Stimulated activated memory B cell treated with anti-CD40 and anti-IgM and Interleukin-4, amounts not matched to agents 10 μg/mL and 1 μg/mL and 100 μg/mL, for 72 hours (primary cell): ENCODE data around the gene SVOPL.
"Not testable (repeated sequence)": the region's sequence is repeated elsewhere in the genome, so short reads cannot be mapped to it uniquely, and the experiment has no call there.

Experiments used
- ATAC-seq: fragments of 150-1000 bp; cut with Tn5 transposase; 2 replicates; pipeline ENCODE4 v1.10.0; 2021
- H3K27ac Mint-ChIP-seq: one replicate; pipeline ENCODE4 v1.8.0; 2022; ENCODE audit warnings: mild to moderate bottlenecking, mixed read lengths
- H3K27me3 Mint-ChIP-seq: one replicate; pipeline ENCODE4 v1.8.0; 2022; ENCODE audit warnings: mixed read lengths
- H3K36me3 Mint-ChIP-seq: one replicate; pipeline ENCODE4 v1.8.0; 2022; ENCODE audit warnings: mixed read lengths
- H3K4me1 Mint-ChIP-seq: one replicate; pipeline ENCODE4 v1.8.0; 2022; ENCODE audit warnings: mixed read lengths
- H3K4me3 Mint-ChIP-seq: one replicate; pipeline ENCODE4 v1.8.0; 2022; ENCODE audit warnings: mild to moderate bottlenecking, moderate library complexity, mixed read lengths
- H3K9me3 Mint-ChIP-seq: one replicate; pipeline ENCODE4 v1.8.0; 2022; ENCODE audit warnings: mixed read lengths

The SVOPL gene

DNA sequence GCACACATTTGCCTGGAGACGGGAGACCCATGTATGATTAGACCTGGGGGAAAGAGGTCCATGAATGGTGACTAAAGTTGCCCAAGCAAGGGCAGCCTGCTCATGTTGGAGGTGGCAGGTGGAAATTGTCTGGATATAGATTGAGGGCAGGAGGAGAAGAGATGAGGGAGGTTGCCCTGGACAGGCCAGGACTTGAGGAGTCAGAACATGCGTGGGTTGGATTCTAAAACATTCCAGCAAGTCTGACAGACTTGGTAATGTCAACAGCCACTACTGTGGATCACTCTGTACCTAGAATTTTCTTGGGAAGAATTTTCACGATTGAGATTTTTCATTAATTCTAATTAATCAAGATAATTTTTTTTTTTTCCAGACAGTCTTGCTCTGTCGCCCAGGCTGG lies 19.1 kb upstream of the SVOPL start:
- H3K27ac Mint-ChIP-seq = no peak overlapping the region
- peaks cover 18% of the 10 kb centered on the region for H3K4me1 Mint-ChIP-seq
- H3K27me3 Mint-ChIP-seq = peaks cover 46% of the 10 kb centered on the region
- ATAC-seq = no peak
- no peaks in the 10 kb centered on the region for H3K36me3 Mint-ChIP-seq
- peaks cover 2% of the 10 kb centered on the region for H3K9me3 Mint-ChIP-seq
- no peak overlapping the region for H3K4me3 Mint-ChIP-seq

DNA sequence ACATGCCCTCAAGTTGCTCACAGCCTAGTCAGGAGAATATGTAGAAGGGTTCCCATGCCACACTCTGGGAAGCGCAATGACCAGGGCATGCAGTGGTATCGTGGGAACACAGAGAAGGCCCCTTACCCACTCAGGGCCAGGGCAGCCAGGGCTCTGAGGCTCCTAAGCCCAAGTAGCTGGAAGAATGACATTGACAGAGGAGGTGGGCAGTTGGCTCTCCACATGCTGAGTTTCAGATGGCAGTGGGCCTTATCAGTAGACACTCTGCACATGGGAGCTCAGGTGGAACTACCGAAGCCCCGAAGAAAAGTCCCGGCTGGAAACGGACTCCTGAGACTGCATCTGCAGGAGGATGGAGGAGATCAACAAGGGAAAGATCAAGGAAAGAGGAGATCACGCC lies 15.7 kb upstream of the SVOPL start:
- Mint-ChIP-seq H3K27me3 (peaks cover 69% of the 10 kb centered on the region), H3K36me3 (no peaks in the 10 kb centered on the region), H3K4me1 (peaks cover 18% of the 10 kb centered on the region), H3K9me3 (no peaks in the 10 kb centered on the region), H3K27ac (no peak overlapping the region), H3K4me3 (no peak overlapping the region)
- peak; percentile 13 for ATAC-seq

DNA sequence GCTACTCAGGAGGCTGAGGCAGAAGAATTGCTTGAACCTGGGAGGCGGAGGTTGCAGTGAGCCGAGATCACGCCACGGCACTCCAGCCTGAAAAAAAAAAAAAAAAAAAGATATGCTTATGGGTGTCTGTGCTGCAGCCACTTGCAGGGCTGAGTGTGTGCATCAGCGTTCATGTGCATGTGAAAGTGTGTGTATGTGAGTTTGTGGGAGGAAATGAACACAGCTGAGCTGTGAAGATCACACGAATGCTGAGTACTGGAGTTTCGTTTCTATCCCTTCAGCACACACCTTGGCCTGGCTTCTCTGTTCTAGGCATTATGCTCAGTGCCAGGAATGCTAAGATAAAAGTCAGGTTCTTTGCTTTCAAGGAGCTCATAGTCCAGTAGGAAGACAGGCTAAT lies 12.0 kb upstream of the SVOPL start:
- Mint-ChIP-seq H3K36me3 (no peaks in the 10 kb centered on the region), H3K9me3 (no peaks in the 10 kb centered on the region), H3K4me3 (no peak overlapping the region), H3K4me1 (peaks cover 15% of the 10 kb centered on the region), H3K27me3 (peaks cover 52% of the 10 kb centered on the region), H3K27ac (no peak overlapping the region)
- no peak for ATAC-seq

DNA sequence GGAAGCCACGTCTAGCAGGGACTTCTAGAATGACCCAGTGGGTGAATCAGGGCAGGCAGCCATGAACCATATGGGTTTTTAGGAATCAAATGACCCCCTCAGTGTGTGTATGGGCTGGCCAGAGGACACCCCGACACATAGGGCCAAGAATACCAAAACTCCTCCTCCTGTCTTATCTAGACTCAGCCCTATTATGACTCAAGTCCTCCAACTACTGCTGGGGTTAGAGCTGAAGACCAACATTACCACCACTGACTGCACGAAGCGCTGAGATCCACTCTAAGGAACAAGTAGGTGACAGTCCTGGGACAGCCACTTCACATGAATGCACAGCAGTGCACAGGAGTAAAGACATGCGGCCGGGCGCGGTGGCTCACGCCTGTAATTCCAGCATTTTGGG lies 11.5 kb upstream of the SVOPL start:
- Mint-ChIP-seq H3K4me1 (peaks cover 10% of the 10 kb centered on the region), H3K36me3 (no peaks in the 10 kb centered on the region), H3K27me3 (peaks cover 46% of the 10 kb centered on the region), H3K27ac (no peak overlapping the region), H3K9me3 (no peaks in the 10 kb centered on the region), H3K4me3 (no peak overlapping the region)
- ATAC-seq = no peak

DNA sequence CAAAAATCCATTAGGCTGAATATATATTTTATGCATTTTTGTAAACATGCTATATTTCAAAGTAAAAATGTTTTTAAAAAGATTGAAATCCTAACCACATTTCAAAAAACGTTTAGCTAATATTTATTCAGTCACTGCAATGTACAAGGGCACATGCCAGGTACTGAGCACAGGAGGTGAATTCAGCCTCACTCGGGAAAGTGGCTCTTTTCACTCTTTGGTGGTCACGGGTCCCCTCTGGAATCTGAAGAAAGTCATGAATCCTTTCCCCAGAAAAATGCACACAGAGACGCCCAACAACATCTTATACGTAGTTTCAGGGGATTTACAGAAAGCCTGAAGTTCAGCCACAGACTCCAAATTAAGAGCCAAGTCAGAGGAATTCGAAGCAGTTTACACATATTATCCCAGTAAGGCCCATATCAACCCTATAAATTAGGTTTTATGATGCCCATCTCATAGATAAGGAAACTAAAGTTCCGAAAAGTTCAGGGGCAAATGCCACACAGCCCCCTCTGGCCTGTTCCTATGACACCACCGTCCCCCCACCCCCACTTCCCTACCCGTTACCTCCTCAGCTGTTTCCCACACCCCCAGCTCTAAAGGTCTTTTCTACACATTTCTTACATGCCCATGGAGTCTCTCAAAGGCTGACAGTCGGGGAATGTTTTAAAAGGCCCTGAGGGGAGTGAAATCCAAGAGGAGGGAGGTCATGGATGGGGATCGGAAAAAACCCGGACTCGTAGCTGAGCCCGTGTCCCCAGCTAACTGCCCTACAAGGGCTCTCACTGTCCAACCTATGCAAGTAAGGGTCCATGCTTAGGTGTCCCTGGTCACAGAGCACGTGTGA lies 9.6 kb upstream of the SVOPL start:
- Mint-ChIP-seq H3K27ac (no peak overlapping the region), H3K4me1 (no peaks in the 10 kb centered on the region), H3K27me3 (peaks cover 28% of the 10 kb centered on the region), H3K36me3 (no peaks in the 10 kb centered on the region), H3K9me3 (no peaks in the 10 kb centered on the region), H3K4me3 (no peak overlapping the region)
- ATAC-seq = no peak

DNA sequence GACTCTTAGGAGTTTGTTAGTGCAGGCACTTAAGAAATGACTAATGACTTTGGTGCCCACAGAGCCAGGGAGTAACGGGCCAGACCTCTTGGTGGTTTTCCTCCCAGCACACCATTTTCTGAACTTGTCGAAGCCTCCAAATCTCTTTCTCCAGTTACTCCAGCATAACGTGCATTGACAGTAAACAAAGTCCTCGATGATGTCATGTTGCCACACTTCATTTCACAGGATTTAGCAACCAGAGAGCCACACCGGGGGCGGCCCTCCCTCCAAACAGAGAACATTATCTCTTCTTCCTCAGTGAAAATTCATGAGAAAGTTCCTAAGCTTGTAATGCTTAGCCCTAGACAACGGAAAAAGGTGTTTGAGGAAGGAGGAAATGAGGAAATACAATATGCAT lies 4.0 kb upstream of the SVOPL start:
- Mint-ChIP-seq H3K4me3 (no peak overlapping the region), H3K9me3 (no peaks in the 10 kb centered on the region), H3K4me1 (no peaks in the 10 kb centered on the region), H3K27ac (no peak overlapping the region), H3K27me3 (no peaks in the 10 kb centered on the region), H3K36me3 (no peaks in the 10 kb centered on the region)
- ATAC-seq = no peak

DNA sequence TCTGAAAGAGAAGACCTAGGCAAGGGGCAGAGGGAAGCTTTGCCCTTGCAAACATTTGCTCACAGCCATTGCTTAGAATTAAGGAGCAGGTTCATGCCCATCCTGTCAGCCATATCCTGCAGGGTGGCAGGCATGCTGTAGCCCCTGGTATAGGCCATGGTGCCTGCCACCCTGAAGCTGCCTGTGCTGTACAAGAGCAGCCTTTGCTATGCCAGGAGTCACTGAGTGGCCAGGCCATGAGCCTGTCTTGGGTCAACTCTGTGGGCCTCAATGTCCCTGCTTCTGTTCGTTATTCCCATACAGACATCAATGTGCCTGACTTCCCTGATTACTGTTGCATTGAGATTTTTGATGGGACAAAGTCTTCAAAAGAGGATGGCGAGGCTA lies 368 bp upstream of the SVOPL start:
- peaks cover 6% of the 10 kb centered on the region for H3K27me3 Mint-ChIP-seq
- peak; percentile 57 for ATAC-seq

DNA sequence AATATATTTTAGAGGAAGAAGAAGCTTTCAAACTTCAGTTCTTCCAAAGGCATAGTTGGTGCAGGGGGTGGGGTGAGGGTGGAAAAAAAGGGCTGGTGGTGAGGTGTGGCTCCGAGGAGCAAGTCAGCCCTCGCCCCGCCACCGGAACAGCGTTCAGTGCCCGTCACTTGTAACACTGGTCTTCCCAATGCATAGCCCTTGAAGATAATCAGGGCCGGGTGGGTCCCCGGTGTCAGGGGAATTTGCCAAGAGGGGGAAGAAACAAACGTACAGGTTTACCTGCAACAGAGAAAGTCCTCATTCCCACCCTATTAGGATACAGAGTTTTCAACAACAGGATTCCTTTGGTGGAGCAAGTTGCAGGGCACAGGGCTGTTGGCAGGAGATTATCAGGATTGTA lies 1.5 kb downstream of the SVOPL start:
- no peaks in the 10 kb centered on the region for H3K36me3 Mint-ChIP-seq
- H3K4me1 Mint-ChIP-seq = no peaks in the 10 kb centered on the region
- peaks cover 6% of the 10 kb centered on the region for H3K27me3 Mint-ChIP-seq
- H3K27ac Mint-ChIP-seq = no peak overlapping the region
- H3K4me3 Mint-ChIP-seq = no peak overlapping the region
- ATAC-seq = no peak
- peaks cover 9% of the 10 kb centered on the region for H3K9me3 Mint-ChIP-seq

More for the DNA sequence above, 368 bp upstream of the SVOPL start:
- Mint-ChIP-seq H3K4me3 (no peak overlapping the region), H3K27ac (no peak overlapping the region), H3K36me3 (no peaks in the 10 kb centered on the region), H3K9me3 (peaks cover 7% of the 10 kb centered on the region), H3K4me1 (no peaks in the 10 kb centered on the region)

DNA sequence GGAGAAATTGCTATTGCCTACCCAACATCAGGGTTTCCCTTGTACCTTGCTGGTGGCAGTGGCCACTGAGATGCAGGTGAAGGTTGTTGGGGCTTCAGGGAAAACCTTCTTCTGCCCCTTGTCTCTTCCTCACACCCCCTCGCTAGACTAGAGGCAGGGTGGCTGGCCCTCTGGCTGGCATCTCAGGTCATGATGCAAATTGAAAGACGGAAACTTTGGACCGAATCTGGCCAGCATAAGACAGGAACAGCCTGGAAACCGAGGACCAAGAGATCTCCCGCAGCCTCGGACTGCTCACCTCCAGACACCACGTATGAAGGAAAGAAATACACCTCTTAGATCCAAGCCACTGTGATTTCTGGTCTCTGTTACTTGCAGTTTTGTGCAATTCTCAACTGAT lies 2.9 kb downstream of the SVOPL start:
- Mint-ChIP-seq H3K27me3 (peaks cover 6% of the 10 kb centered on the region), H3K9me3 (peaks cover 9% of the 10 kb centered on the region), H3K4me3 (no peak overlapping the region), H3K27ac (no peak overlapping the region), H3K36me3 (no peaks in the 10 kb centered on the region), H3K4me1 (no peaks in the 10 kb centered on the region)
- no peak for ATAC-seq

DNA sequence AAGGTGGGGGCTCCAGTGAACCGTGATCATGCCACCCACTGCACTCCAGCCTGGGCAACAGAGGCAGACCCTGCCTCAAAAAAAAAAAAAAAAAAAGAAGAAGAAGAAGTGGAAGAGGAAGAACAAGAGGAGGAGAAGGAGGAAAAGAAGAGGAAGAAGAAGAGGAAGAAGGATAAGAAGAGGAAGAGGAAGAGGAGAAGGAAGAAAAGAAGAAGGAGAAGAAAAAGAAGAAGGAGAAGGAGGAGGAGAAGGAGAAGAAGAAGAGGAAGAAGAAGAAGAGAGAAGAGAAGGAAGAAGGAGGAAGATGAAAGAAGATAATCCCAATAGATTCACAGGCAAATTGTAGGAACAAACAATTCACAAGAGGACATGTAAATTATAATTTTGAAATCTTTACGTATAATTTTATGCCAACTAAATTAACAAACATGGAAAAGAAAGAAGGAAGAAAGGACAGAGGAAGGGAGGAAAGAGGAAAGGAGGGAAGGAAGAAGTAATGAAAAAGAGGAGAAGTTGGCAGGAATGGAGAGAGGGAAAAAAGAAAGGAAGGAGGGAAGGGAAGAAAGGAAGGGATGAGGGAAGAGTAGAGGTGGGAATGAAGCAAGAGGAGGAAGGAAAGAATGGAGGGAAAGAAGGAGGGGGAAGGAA lies 3.5 kb downstream of the SVOPL start:
- Mint-ChIP-seq H3K27ac (no peak overlapping the region), H3K9me3 (peaks cover 9% of the 10 kb centered on the region), H3K27me3 (peaks cover 6% of the 10 kb centered on the region), H3K4me1 (no peaks in the 10 kb centered on the region), H3K36me3 (no peaks in the 10 kb centered on the region), H3K4me3 (no peak overlapping the region)
- ATAC-seq = no peak

DNA sequence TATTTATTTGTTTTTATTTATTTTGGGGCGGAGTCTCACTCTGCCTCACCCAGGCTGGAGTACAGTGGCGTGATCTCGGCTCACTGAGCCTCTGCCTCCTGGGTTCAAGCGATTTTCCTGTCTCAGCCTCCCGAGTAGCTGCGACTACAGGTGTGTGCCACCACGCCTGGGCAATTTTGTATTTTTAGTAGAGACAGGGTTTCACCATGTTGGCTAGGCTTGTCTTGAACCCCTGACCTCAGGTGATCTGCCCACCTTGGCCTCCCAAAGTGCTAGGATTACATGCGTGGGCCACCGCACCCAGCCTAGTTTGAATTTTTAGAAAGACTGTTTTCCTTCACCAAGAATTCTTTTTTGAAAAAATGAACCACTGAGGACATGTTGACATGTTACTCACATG lies 5.4 kb downstream of the SVOPL start:
- not testable (repeated sequence) for ATAC-seq, H3K27ac Mint-ChIP-seq, H3K4me3 Mint-ChIP-seq, H3K4me1 Mint-ChIP-seq, H3K27me3 Mint-ChIP-seq, H3K9me3 Mint-ChIP-seq, H3K36me3 Mint-ChIP-seq

DNA sequence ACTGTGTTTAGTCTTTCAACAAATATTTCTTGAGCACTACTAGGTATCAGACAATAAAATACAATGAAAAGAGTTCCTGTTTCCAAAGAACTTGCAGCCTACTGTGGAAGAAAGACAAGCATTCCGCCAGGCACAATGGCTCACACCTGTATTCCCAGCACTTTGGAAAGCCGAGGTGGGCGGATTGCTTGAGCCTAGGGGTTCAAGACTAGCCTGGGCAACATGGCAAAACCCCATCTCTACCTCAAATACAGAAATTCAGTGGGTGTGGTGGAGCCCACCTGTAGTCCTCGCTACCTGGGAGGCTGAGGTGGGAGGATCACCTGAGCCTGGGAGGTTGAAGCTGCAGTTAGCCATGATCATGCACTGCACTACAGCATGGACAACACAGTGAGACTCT lies 6.1 kb downstream of the SVOPL start:
- no peak overlapping the region for H3K27ac Mint-ChIP-seq
- H3K27me3 Mint-ChIP-seq = peaks cover 6% of the 10 kb centered on the region
- H3K36me3 Mint-ChIP-seq = no peaks in the 10 kb centered on the region
- H3K4me1 Mint-ChIP-seq = no peaks in the 10 kb centered on the region
- H3K9me3 Mint-ChIP-seq = peaks cover 9% of the 10 kb centered on the region
- no peak overlapping the region for H3K4me3 Mint-ChIP-seq
- ATAC-seq = no peak

DNA sequence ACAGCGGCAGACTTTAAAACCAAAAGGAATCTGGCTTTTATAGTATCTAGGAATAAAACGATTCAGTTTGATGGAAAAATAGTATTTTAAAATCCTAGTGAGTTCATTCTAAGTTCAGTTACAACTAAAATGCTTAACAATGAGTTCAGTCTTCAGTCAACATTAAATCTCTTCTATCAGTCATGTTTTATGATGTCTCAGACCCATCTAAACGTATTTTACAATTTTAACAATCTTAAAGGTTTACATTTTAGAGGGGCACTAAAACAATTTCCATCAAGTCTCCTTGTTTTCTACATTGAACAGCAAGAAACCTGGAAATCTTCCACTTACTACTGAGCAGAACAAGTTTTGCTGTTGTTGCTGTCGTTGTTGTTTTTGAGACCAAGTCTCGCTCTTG lies 10.0 kb downstream of the SVOPL start:
- peaks cover 8% of the 10 kb centered on the region for H3K9me3 Mint-ChIP-seq
- H3K27me3 Mint-ChIP-seq = no peaks in the 10 kb centered on the region
- no peaks in the 10 kb centered on the region for H3K36me3 Mint-ChIP-seq
- no peak overlapping the region for H3K4me3 Mint-ChIP-seq
- H3K4me1 Mint-ChIP-seq = no peaks in the 10 kb centered on the region
- H3K27ac Mint-ChIP-seq = no peak overlapping the region
- ATAC-seq = no peak

DNA sequence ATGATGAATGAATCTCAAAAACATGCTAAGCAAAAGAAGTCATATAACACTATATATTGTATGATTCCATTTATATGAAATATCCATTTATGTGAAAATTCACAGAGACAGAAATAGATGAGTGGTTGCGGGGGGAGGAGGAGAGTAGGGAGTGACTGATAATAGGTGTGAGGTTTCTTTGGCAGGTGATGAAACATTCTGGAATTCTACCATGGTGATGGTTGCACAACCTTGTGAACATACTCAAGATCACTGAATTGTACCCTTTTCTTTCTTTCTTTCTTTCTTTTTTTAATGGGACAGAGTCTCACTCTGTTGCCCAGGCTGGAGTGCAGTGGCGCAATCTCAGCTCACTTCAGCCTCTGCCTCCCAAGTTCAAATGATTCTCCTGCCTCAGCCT lies 10.7 kb downstream of the SVOPL start:
- no peak overlapping the region for H3K4me3 Mint-ChIP-seq
- H3K9me3 Mint-ChIP-seq = peaks cover 8% of the 10 kb centered on the region
- H3K36me3 Mint-ChIP-seq = no peaks in the 10 kb centered on the region
- H3K27me3 Mint-ChIP-seq = no peaks in the 10 kb centered on the region
- ATAC-seq = no peak
- H3K27ac Mint-ChIP-seq = no peak overlapping the region
- no peaks in the 10 kb centered on the region for H3K4me1 Mint-ChIP-seq

DNA sequence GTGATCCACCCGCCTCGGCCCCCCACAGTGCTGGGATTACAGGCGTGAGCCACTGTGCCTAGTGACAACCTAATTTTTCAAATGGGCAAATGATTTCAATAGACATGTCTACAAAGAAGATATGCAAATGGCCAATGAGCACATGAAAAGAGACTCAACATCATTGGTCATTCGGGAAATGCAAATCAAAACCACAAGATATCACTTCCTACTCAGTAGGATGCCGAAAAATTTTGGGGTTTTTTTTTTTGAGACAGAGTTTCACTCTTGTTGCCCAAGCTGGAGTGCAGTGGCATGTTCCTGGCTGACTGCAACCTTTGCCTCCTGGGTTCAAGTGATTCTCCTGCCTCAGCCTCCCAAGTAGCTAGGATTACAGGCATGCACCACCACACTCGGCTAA lies 13.1 kb downstream of the SVOPL start:
- H3K27ac Mint-ChIP-seq, H3K9me3 Mint-ChIP-seq, H3K4me3 Mint-ChIP-seq, H3K27me3 Mint-ChIP-seq, H3K36me3 Mint-ChIP-seq, H3K4me1 Mint-ChIP-seq, ATAC-seq: not testable (repeated sequence)

DNA sequence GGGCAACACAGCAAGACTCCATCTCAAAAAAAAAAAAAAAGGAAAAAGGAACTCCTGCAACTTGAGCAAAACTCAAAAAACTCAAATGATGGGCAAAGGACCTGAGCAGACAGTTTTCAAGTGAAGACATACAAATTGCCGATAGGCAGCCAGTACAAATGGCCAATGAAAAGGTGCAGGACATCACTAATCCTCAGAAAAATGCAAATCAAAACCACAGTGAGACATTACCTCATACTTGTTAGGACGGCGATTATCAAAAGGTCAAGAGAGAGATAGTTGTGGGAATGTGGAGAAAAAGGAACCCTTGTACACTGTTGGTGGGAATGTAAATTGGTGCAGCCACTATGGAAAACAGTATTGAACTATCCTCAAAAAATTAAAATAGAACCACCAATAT lies 16.8 kb downstream of the SVOPL start:
- no peak for ATAC-seq
- peaks cover 6% of the 10 kb centered on the region for H3K9me3 Mint-ChIP-seq
- no peak overlapping the region for H3K4me3 Mint-ChIP-seq
- H3K27ac Mint-ChIP-seq = no peak overlapping the region
- no peaks in the 10 kb centered on the region for H3K27me3 Mint-ChIP-seq
- no peaks in the 10 kb centered on the region for H3K4me1 Mint-ChIP-seq
- no peaks in the 10 kb centered on the region for H3K36me3 Mint-ChIP-seq
